IMR-90 (cell line): ENCODE measurements around the gene NRCAM.

Experiments
- BHLHE40 ChIP-seq: fragments of 150-350 bp; IDR thresholded peaks from 2 replicates; pipeline ENCODE4 v1.6.1; 2016; ENCODE audit warnings: mild to moderate bottlenecking, low read depth, low read length
- CEBPB ChIP-seq: IDR thresholded peaks from 2 replicates; pipeline ENCODE4 v1.6.1; 2012; ENCODE audit warnings: low read depth, low read length, improper control_type of control experiment
- MAFK ChIP-seq: IDR thresholded peaks from 2 replicates; pipeline ENCODE4 v1.6.1; 2012; ENCODE audit warnings: low read depth, low read length, improper control_type of control experiment
- MAZ ChIP-seq: IDR thresholded peaks from 2 replicates; pipeline ENCODE4 v1.6.1; 2012; ENCODE audit warnings: low read depth, mild to moderate bottlenecking, low read length, improper control_type of control experiment, moderate library complexity, borderline replicate concordance
- MXI1 ChIP-seq: IDR thresholded peaks from 2 replicates; pipeline ENCODE4 v1.6.1; 2012; ENCODE audit warnings: low read depth, mild to moderate bottlenecking, low read length, moderate library complexity, borderline replicate concordance
- POLR2A ChIP-seq: IDR thresholded peaks from 2 replicates; pipeline ENCODE4 v1.6.1; 2012; ENCODE audit warnings: mild to moderate bottlenecking, low read depth, low read length
- RAD21 ChIP-seq: IDR thresholded peaks from 2 replicates; pipeline ENCODE4 v1.6.1; 2012; ENCODE audit warnings: low read length, improper control_type of control experiment
- RCOR1 ChIP-seq: IDR thresholded peaks from 2 replicates; pipeline ENCODE4 v1.6.1; 2012; ENCODE audit warnings: mild to moderate bottlenecking, low read length, improper control_type of control experiment; ENCODE audit not compliant: insufficient replicate concordance
- RFX5 ChIP-seq: IDR thresholded peaks from 2 replicates; pipeline ENCODE4 v1.8.0; 2012; ENCODE audit warnings: low read depth, mild to moderate bottlenecking, low read length, moderate library complexity
- SMC3 ChIP-seq: fragments of 150-350 bp; IDR thresholded peaks from 2 replicates; pipeline ENCODE4 v1.6.1; 2016; ENCODE audit warnings: low read depth, mild to moderate bottlenecking, antibody characterized with exemption, low read length, moderate library complexity
- TF ChIP-seq, protein P1 (sequence below): conservative IDR thresholded peaks from 2 replicates; pipeline ENCODE4 v1.5.1; 2012; ENCODE audit warnings: mild to moderate bottlenecking, low read depth, low read length, improper control_type of control experiment
- TF ChIP-seq, protein P2 (sequence below): fragments of 150-350 bp; IDR thresholded peaks from 2 replicates; pipeline ENCODE4 v1.6.1; 2016; ENCODE audit warnings: low read depth, mild to moderate bottlenecking, low read length, moderate library complexity, borderline replicate concordance

DNA sequence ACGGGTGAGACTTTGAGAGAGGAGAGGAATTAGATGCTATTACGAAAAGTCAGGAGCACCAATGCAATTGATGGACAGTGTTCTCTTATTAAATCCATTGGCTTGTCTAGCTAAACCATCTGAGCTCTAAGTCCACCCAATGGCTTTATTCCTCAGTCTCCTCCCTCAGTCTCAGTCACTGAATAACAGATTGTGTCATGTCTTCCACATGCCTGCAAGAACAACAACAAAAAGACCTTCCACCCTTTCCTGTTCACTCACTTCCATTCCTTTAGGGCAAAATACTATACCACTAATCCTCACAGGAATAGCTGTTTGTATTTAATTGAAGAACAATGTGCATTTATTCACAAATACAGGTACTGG, 171.2 kb downstream of the NRCAM start:
- TF ChIP-seq, protein P1, sequence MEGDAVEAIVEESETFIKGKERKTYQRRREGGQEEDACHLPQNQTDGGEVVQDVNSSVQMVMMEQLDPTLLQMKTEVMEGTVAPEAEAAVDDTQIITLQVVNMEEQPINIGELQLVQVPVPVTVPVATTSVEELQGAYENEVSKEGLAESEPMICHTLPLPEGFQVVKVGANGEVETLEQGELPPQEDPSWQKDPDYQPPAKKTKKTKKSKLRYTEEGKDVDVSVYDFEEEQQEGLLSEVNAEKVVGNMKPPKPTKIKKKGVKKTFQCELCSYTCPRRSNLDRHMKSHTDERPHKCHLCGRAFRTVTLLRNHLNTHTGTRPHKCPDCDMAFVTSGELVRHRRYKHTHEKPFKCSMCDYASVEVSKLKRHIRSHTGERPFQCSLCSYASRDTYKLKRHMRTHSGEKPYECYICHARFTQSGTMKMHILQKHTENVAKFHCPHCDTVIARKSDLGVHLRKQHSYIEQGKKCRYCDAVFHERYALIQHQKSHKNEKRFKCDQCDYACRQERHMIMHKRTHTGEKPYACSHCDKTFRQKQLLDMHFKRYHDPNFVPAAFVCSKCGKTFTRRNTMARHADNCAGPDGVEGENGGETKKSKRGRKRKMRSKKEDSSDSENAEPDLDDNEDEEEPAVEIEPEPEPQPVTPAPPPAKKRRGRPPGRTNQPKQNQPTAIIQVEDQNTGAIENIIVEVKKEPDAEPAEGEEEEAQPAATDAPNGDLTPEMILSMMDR = no peak
- no peak for TF ChIP-seq RCOR1
- TF ChIP-seq RFX5 = no peak
- TF ChIP-seq, protein P2, sequence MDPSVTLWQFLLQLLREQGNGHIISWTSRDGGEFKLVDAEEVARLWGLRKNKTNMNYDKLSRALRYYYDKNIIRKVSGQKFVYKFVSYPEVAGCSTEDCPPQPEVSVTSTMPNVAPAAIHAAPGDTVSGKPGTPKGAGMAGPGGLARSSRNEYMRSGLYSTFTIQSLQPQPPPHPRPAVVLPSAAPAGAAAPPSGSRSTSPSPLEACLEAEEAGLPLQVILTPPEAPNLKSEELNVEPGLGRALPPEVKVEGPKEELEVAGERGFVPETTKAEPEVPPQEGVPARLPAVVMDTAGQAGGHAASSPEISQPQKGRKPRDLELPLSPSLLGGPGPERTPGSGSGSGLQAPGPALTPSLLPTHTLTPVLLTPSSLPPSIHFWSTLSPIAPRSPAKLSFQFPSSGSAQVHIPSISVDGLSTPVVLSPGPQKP = no peak
- no peak for TF ChIP-seq POLR2A
- no peak for TF ChIP-seq MXI1
- no peak for TF ChIP-seq BHLHE40
- no peak for TF ChIP-seq CEBPB
- TF ChIP-seq RAD21 = no peak
- TF ChIP-seq SMC3 = no peak
- no peak for TF ChIP-seq MAFK
- no peak for TF ChIP-seq MAZ
